ENCODE results near the gene AK5. TPM values are rescaled to one million over a fixed set of nuclear protein-coding genes. Genes with fewer than 3 reads are reported as not detected.

The AK5 gene
- total RNA-seq, 4 donors from 2014 or later = 0.17 to 1.6 (median 0.56) TPM; not detected in 1

GRCh38 chr1:77533660-77534305, 252.0 kb downstream of the AK5 start:
- intact Hi-C loops (cut with DNase I) = loop anchor here (10.0 kb wide), 1 partner anchor 379 kb away; no protein-coding TSS in a partner anchor
- H3K36me3 ChIP-seq = no peaks in the 10 kb centered on the region
- peaks cover 5 to 6% of the 10 kb centered on the region in 2 donors for H3K4me1 ChIP-seq
- no peaks in the 10 kb centered on the region for H3K9me3 ChIP-seq
- no peaks in the 10 kb centered on the region for H3K27me3 ChIP-seq
- no peak overlapping the region for H3K4me3 ChIP-seq (replicated peaks in 1 of 3)
- 36 to 39% methylated on average over 11 of the region's 11 CpGs for WGBS, 2 donors
- DNase-seq = peak; percentile 43 to 62
- H3K27ac ChIP-seq = no peak overlapping the region
- TF ChIP-seq POLR2A (IDR thresholded peaks at IDR 0.05) = no peak
- TF ChIP-seq CTCF (IDR thresholded peaks at IDR 0.05) = peak; percentile 41 to 85 (median 70)

- no peak for DNase-seq
- Histone ChIP-seq H3K4me1 (peaks cover 12 to 13% of the 10 kb centered on the region in 2 donors), H3K9me3 (no peaks in the 10 kb centered on the region), H3K27me3 (no peaks in the 10 kb centered on the region), H3K4me3 (replicated peaks in 1 of 3) (no peak overlapping the region), H3K36me3 (no peaks in the 10 kb centered on the region), H3K27ac (no peak overlapping the region)
- 81 to 83% methylated on average over 5 of the region's 5 CpGs for WGBS, 2 donors
- TF ChIP-seq POLR2A (IDR thresholded peaks at IDR 0.05) (no peak), CTCF (IDR thresholded peaks at IDR 0.05) (no peak)
- intact Hi-C loops (cut with DNase I) = loop anchor here (10.0 kb wide), 1 partner anchor 380 kb away; no protein-coding TSS in a partner anchor
Measured at GRCh38 chr1:77534456-77534855, 252.6 kb downstream of the AK5 start.

- H3K36me3 ChIP-seq = no peaks in the 10 kb centered on the region
- 72 to 82% methylated on average over 2 of the region's 2 CpGs for WGBS, 2 donors
- DNase-seq = no peak
- intact Hi-C loops (cut with DNase I) = loop anchor here (10.0 kb wide), 1 partner anchor 382 kb away; no protein-coding TSS in a partner anchor
- TF ChIP-seq CTCF (IDR thresholded peaks at IDR 0.05) (no peak), POLR2A (IDR thresholded peaks at IDR 0.05) (no peak)
- no peaks in the 10 kb centered on the region for H3K27me3 ChIP-seq
- no peak overlapping the region for H3K4me3 ChIP-seq (replicated peaks in 1 of 3)
- H3K27ac ChIP-seq = no peak overlapping the region
- H3K4me1 ChIP-seq = peaks cover 18 to 30% of the 10 kb centered on the region in 2 donors
- no peaks in the 10 kb centered on the region for H3K9me3 ChIP-seq
Measured at GRCh38 chr1:77536813-77537212, 255.0 kb downstream of the AK5 start.

- WGBS, 2 donors = 46 to 54% methylated on average over 7 of the region's 7 CpGs
- Histone ChIP-seq H3K4me1 (peaks cover 18 to 30% of the 10 kb centered on the region in 2 donors), H3K27me3 (no peaks in the 10 kb centered on the region), H3K4me3 (replicated peaks in 1 of 3) (no peak overlapping the region), H3K36me3 (no peaks in the 10 kb centered on the region), H3K27ac (peak overlapping the region; percentile 1 to 45 (median 44)), H3K9me3 (no peaks in the 10 kb centered on the region)
- DNase-seq = peak in 1 of 2 donors; percentile 8
- intact Hi-C loops (cut with DNase I) = loop anchor here (10.0 kb wide), 1 partner anchor 384 kb away; no protein-coding TSS in a partner anchor
- no peak for TF ChIP-seq CTCF (IDR thresholded peaks at IDR 0.05)
- TF ChIP-seq POLR2A (IDR thresholded peaks at IDR 0.05) = no peak
Measured at GRCh38 chr1:77538956-77539518, 257.2 kb downstream of the AK5 start.
